GM19035 (cell line): ENCODE measurements around the gene KRTAP10-5.

Experiments
- ATAC-seq: cut with Tn5 transposase; IDR thresholded peaks from one replicate; pipeline ENCODE4 v1.9.1; 2021; ENCODE audit not compliant: unreplicated experiment

KRTAP10-5 gene

DNA sequence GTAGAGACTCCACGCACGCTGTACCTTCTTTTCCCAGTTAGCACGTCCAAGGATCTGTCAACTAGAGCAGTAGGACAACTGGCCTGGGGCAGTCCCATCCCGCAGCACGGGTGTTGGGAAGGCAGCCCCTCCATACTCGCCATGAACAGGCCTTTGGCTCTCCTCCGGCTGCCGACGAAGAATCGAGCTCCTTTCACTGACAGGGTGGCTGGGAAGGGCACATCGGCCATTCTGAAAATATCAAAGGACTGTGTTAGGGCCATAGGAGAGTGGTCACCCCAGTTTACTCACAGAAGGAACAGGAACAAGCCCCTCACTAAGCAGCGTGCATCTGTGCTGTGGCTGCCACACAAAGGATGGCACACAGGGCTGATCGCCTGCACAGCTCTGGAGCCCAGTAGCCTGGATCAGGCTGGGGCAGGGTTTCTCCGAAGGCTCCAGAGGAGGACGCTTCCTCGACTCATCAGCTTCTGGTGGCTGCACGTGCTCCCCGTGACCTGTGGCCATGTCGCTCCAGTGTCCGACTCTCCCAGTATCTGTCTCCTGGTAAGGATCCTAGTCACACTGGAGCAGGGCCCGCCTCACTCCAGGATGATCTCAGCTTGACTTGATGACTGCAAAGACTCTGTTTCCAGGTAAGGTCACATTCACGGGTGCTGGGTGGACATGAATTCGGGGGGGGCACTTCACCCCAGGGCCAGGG is 49.4 kb downstream of the KRTAP10-5 start:
- no peak for ATAC-seq

- no peak for ATAC-seq
These were observed 50.0 kb downstream of the KRTAP10-5 start for GRCh38 chr21:44530221-44530902.

DNA sequence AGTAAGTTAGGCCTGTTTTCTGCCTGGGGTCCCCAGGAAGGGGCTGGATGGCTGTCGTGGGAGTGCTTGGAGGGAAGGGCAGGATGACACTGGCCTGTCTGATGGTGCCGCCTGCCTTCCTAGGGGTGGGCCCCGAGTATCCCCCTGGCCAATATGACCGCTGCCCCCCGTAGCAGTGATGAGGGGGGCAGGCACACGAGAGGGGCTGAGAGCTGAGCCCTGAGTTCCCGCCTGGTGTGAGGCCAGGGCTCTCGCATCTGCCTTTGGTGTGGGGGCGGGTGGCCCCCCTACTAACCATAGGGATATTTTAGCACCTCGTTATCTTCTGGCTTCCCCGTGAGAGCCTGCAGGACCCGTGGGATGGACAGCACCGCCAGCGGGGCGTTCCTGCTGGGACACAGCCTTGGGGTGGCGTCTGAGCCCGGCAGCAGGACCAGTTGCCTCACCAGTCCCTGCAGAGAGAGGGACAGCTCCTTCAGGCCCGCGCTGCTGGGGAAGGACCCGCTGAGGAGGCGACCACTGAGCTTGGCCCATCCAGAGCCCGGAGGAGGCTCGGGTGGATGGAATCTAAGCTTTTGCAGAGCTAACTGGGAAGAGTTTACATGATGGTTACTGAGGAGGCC is 50.8 kb downstream of the KRTAP10-5 start:
- ATAC-seq: no peak
